ENCODE results near the gene IKZF1. TPM values are rescaled to one million over a fixed set of nuclear protein-coding genes. Genes with fewer than 3 reads are reported as not detected.

IKZF1 gene
- total and polyA plus RNA-seq, 9 of the 15 experiments (the other 6 are each of a cell fraction or from before 2014, with no cell fraction given): 12.6 to 85.3 (median 44.7) TPM

- peaks cover 55% of the 10 kb centered on the region for H3K79me2 ChIP-seq (ENCODE audit: control insufficient read depth, insufficient read depth, low read length)
- no peak overlapping the region for H2AFZ ChIP-seq (ENCODE audit: low read depth, low read length)
- CTCF ChIA-PET (ENCODE audit: low intra/inter-chr PET ratio): interaction anchor here (0.6 kb wide), 1 partner anchor 28 kb away, joined by 3 read pairs; no protein-coding TSS in a partner anchor
- peaks cover 81% of the 10 kb centered on the region for H3K36me3 ChIP-seq (ENCODE audit: control insufficient read depth, insufficient read depth, low read length)
- no peaks in the 10 kb centered on the region for H3K9me3 ChIP-seq (replicated peaks; ENCODE audit: control insufficient read depth, insufficient read depth, low read depth, low read length)
- intact Hi-C loops (cut with micrococcal nuclease) (no loop called here), in situ Hi-C loops (cut with MboI) (no loop called here)
- TF ChIP-seq ZNF280A (IDR thresholded peaks at IDR 0.05; ENCODE audit: low read depth, partially characterized antibody): no peak
- TF ChIP-seq BHLHE40 (IDR thresholded peaks at IDR 0.05; ENCODE audit: low read length): no peak
- no peak for TF ChIP-seq CEBPG (CRISPR knock-in tag; IDR thresholded peaks at IDR 0.05)
- TF ChIP-seq CEBPG (tag; conservative IDR thresholded peaks at IDR 0.05 in 1 of 2, IDR thresholded peaks at IDR 0.05 in 1 of 2): peak in 1 of 2 experiments; percentile 41; a peak in 1 of 4 replicates
- peaks cover 34 to 61% of the 10 kb centered on the region in 2 experiments for H3K4me1 ChIP-seq (replicated peaks in 1 of 2; ENCODE audit: control insufficient read depth in 2 of 2, insufficient read depth in 2 of 2, low read length in 2 of 2)
- peak overlapping the region; percentile 19; the same call in 1 of the 2 replicates for H3K4me2 ChIP-seq (ENCODE audit: insufficient read depth, low read length)
- no peak for DNase-seq (ENCODE audit: extremely low read depth in 1 of 4, low spot score in 3 of 4)
- POLR2A ChIA-PET: interaction anchor here (1.1 kb wide), 1 partner anchor 147 kb away, joined by 5 read pairs; no protein-coding TSS in a partner anchor
- no peak overlapping the region for H3K4me3 ChIP-seq
- no peak overlapping the region for H3K9ac ChIP-seq (ENCODE audit: insufficient read depth in 1 of 2, low read depth in 2 of 2, low read length in 2 of 2)
- no TSS peak for BruUV-seq (replicated peaks)
- no peaks in the 10 kb centered on the region for H4K20me1 ChIP-seq (replicated peaks; ENCODE audit: control insufficient read depth, insufficient read depth, low read length)
- H3K9me1 ChIP-seq (ENCODE audit: control insufficient read depth, insufficient read depth, low read length): no peaks in the 10 kb centered on the region
- FAIRE-seq: no peak
- WGBS (ENCODE audit: insufficient coverage, low coverage, missing lambda C conversion rate): 37% methylated on average over 2 of the region's 2 CpGs
- H3K27me3 ChIP-seq (ENCODE audit: control insufficient read depth in 2 of 2, insufficient read depth in 2 of 2, low read length in 2 of 2): no peaks in the 10 kb centered on the region; a peak in 1 of 5 replicates
- H3K27ac ChIP-seq (ENCODE audit: extremely low read depth, low read depth, low read length): peak overlapping the region; percentile 33; the same call in 2 of the 3 replicates
- no peak for ATAC-seq
Measured at GRCh38 chr7:50331564-50332208, 27.2 kb downstream of the IKZF1 start.
